HG03565 (cell line): Measurements from ENCODE around the gene ASTL.

Experiments used
- ATAC-seq: cut with Tn5 transposase; IDR thresholded peaks from one replicate; pipeline ENCODE4 v1.9.1; 2021; ENCODE audit warnings: mild to moderate bottlenecking, moderate library complexity; ENCODE audit not compliant: unreplicated experiment

ASTL gene

GRCh38 chr2:96131152-96131812 is 7.0 kb downstream of the ASTL start:
- no peak for ATAC-seq

- ATAC-seq: no peak
Measured at GRCh38 chr2:96130483-96130882, 7.8 kb downstream of the ASTL start.

- ATAC-seq: no peak
Measured at GRCh38 chr2:96129528-96130120, 8.7 kb downstream of the ASTL start.

- ATAC-seq: no peak
Measured at GRCh38 chr2:96128456-96128855, 9.8 kb downstream of the ASTL start.

GRCh38 chr2:96124406-96125265 is 13.7 kb downstream of the ASTL start:
- ATAC-seq: no peak

- ATAC-seq: no peak
Measured at GRCh38 chr2:96123936-96124335, 14.4 kb downstream of the ASTL start.

- no peak for ATAC-seq
Measured at GRCh38 chr2:96123290-96123689, 15.0 kb downstream of the ASTL start.

GRCh38 chr2:96122391-96122790 is 15.9 kb downstream of the ASTL start:
- ATAC-seq: no peak

GRCh38 chr2:96121414-96121813 is 16.9 kb downstream of the ASTL start:
- ATAC-seq: no peak

- ATAC-seq: no peak
Measured at GRCh38 chr2:96120991-96121390, 17.3 kb downstream of the ASTL start.

- no peak for ATAC-seq
Measured at GRCh38 chr2:96120091-96120720, 18.1 kb downstream of the ASTL start.

- no peak for ATAC-seq
Measured at GRCh38 chr2:96119389-96119751, 18.9 kb downstream of the ASTL start.

- no peak for ATAC-seq
Measured at GRCh38 chr2:96118698-96119388, 19.5 kb downstream of the ASTL start.

GRCh38 chr2:96117701-96118588 is 20.4 kb downstream of the ASTL start:
- ATAC-seq: no peak

- ATAC-seq: peak; percentile 33
Measured at GRCh38 chr2:96116879-96117533, 21.3 kb downstream of the ASTL start.

GRCh38 chr2:96116424-96116878 is 21.9 kb downstream of the ASTL start, which contains the start of gene ADRA2B:
Gene ADRA2B (minus strand): TSS chr2:96116571. CDS start chr2:96116149, 422 bp downstream.
- ATAC-seq: peak; percentile 31

- no peak for ATAC-seq
Measured at GRCh38 chr2:96115631-96116423, 22.5 kb downstream of the ASTL start.

- ATAC-seq: no peak
Measured at GRCh38 chr2:96114903-96115581, 23.3 kb downstream of the ASTL start.
